K562 (cell line): Measurements from ENCODE around the gene DCAF10. TPM values are rescaled to one million over a fixed set of nuclear protein-coding genes. Genes with fewer than 3 reads are reported as not detected.

ENCODE experiments used
- ARID2 ChIP-seq: fragments of 450-650 bp; IDR thresholded peaks from 2 replicates; pipeline ENCODE4 v1.6.1; 2017; ENCODE audit warnings: antibody characterized with exemption, mild to moderate bottlenecking
- CREB1 ChIP-seq, 2 experiments: sonication (generic) in 1 of 2; formaldehyde crosslinking in 1 of 2; IDR thresholded peaks; 2 replicates each; pipeline versions ENCODE4 v1.6.1 to v1.8.0; 2012 to 2022; ENCODE audit warnings: inconsistent platforms in 1 of 2, mild to moderate bottlenecking in 1 of 2, missing genetic modification reagents in 1 of 2, moderate library complexity in 1 of 2
- EP300 ChIP-seq: IDR thresholded peaks from 2 replicates; pipeline ENCODE4 v1.6.1; 2012; ENCODE audit warnings: low read length, improper control_type of control experiment
- FOXK2 ChIP-seq, 2 experiments: fragments of 450-650 bp; IDR thresholded peaks in 1 of 2; conservative IDR thresholded peaks in 1 of 2; 2 replicates each; pipeline ENCODE4 v1.6.1; 2016; ENCODE audit warnings: low read depth in 2 of 2, mild to moderate bottlenecking in 1 of 2
- GTF2A2 ChIP-seq: IDR thresholded peaks from 2 replicates; pipeline ENCODE4 v1.6.1; 2016; ENCODE audit warnings: mild to moderate bottlenecking, missing genetic modification characterization, missing compliant biosample characterization
- NEUROD1 ChIP-seq: fragments of 150-350 bp; IDR thresholded peaks from 2 replicates; pipeline ENCODE4 v1.6.1; 2014; ENCODE audit warnings: borderline replicate concordance, low read length, low read depth; ENCODE audit not compliant: partially characterized antibody
- RCOR1 ChIP-seq, 2 experiments: IDR thresholded peaks; 2 replicates each; pipeline ENCODE4 v1.6.1; 2012; ENCODE audit warnings: low read depth in 2 of 2, low read length in 2 of 2, borderline replicate concordance in 1 of 2, improper control_type of control experiment in 1 of 2
- RNF2 ChIP-seq: sonication (generic); IDR thresholded peaks from 2 replicates; pipeline ENCODE4 v1.6.1; 2016
- SMARCC2 ChIP-seq: fragments of 450-650 bp; IDR thresholded peaks from 2 replicates; pipeline ENCODE4 v1.6.1; 2017; ENCODE audit warnings: antibody characterized with exemption, moderate library complexity, mild to moderate bottlenecking, low read depth
- VEZF1 ChIP-seq: fragments of 200-800 bp; sonication (Bioruptor generic); IDR thresholded peaks from 2 replicates; pipeline ENCODE4 v1.6.1; 2017; ENCODE audit warnings: missing genetic modification characterization, missing compliant biosample characterization
- ZNF140 ChIP-seq: fragments of 250-450 bp; sonication (Bioruptor Pico); IDR thresholded peaks from 2 replicates; pipeline ENCODE4 v1.8.0; 2021; ENCODE audit warnings: moderate library complexity, mild to moderate bottlenecking, inconsistent platforms
- ZNF444 ChIP-seq: fragments of 250-450 bp; sonication (Bioruptor Pico); IDR thresholded peaks from 2 replicates; pipeline ENCODE4 v1.4.0; 2020; ENCODE audit warnings: mild to moderate bottlenecking, moderate library complexity
- ZNF583 ChIP-seq: fragments of 250-450 bp; sonication (Bioruptor Pico); IDR thresholded peaks from 2 replicates; pipeline ENCODE4 v1.4.0; 2020
- polyA plus RNA-seq, 8 experiments: library from polyadenylated mRNA; depleted of rRNA in 4 of 8; stranded (reverse) in 5 of 8; unstranded in 3 of 8; fragments of >200 nt; fragmentation: Nextera tagmentation in 2 of 8; fragmentation: Illumina TruSeq in 1 of 8; extraction: Ambion mirVana in 2 of 8; extraction: Trizol in 1 of 8; gene quantifications; 2 replicates each; pipeline versions ENCODE4 v1.2.1 to v1.2.3, GENCODE V29; 2011 to 2014; ENCODE audit warnings: inconsistent platforms in 1 of 8, missing spikeins in 1 of 8
- total RNA-seq, 7 experiments: library from RNA; depleted of rRNA in 6 of 7; stranded (reverse); fragments of >200 nt in 6 of 7; fragmentation: Illumina TruSeq in 2 of 7; extraction: Trizol in 2 of 7; gene quantifications; 2 replicates each; pipeline versions ENCODE4 v1.2.1 to v1.2.3, GENCODE V29; 2011 to 2021; ENCODE audit warnings: low replicate concordance in 1 of 7
- TF ChIP-seq, protein P1 (sequence below), 2 experiments: fragments of 450-650 bp in 1 of 2; sonication (generic) in 1 of 2; formaldehyde crosslinking in 1 of 2; IDR thresholded peaks; 2 replicates each; pipeline versions ENCODE4 v1.7.1 to v1.9.0; 2016 to 2022; ENCODE audit warnings: inconsistent platforms in 1 of 2, mild to moderate bottlenecking in 1 of 2, missing genetic modification reagents in 1 of 2

Gene DCAF10
- total and polyA plus RNA-seq, 9 of the 15 experiments (the other 6 are each of a cell fraction or from before 2014, with no cell fraction given): 6.8 to 40.1 (median 16.9) TPM

GRCh38 chr9:37840560-37841194, 40.1 kb downstream of the DCAF10 start (continued):
- no peak for TF ChIP-seq RNF2
- TF ChIP-seq GTF2A2: no peak
- no peak for TF ChIP-seq CREB1 (IDR thresholded peaks at IDR 0.05)
- no peak for TF ChIP-seq CREB1 (CRISPR knock-in tag; IDR thresholded peaks at IDR 0.05)
- TF ChIP-seq RCOR1 (IDR thresholded peaks at IDR 0.05; ENCODE audit: borderline replicate concordance in 1 of 2, low read depth in 2 of 2, low read length in 2 of 2): 0 out of 4 replicates have a peak, but pooled peaks of 1 of the 2 experiments have one; percentile 17
- no peak for TF ChIP-seq ZNF583
- TF ChIP-seq ZNF140 (CRISPR knock-in tag): no peak
- peak in 1 of 2 experiments; percentile 32; a peak in 1 of 4 replicates for TF ChIP-seq FOXK2 (conservative IDR thresholded peaks at IDR 0.05 in 1 of 2, IDR thresholded peaks at IDR 0.05 in 1 of 2; ENCODE audit: low read depth in 2 of 2)
- TF ChIP-seq, protein P1, sequence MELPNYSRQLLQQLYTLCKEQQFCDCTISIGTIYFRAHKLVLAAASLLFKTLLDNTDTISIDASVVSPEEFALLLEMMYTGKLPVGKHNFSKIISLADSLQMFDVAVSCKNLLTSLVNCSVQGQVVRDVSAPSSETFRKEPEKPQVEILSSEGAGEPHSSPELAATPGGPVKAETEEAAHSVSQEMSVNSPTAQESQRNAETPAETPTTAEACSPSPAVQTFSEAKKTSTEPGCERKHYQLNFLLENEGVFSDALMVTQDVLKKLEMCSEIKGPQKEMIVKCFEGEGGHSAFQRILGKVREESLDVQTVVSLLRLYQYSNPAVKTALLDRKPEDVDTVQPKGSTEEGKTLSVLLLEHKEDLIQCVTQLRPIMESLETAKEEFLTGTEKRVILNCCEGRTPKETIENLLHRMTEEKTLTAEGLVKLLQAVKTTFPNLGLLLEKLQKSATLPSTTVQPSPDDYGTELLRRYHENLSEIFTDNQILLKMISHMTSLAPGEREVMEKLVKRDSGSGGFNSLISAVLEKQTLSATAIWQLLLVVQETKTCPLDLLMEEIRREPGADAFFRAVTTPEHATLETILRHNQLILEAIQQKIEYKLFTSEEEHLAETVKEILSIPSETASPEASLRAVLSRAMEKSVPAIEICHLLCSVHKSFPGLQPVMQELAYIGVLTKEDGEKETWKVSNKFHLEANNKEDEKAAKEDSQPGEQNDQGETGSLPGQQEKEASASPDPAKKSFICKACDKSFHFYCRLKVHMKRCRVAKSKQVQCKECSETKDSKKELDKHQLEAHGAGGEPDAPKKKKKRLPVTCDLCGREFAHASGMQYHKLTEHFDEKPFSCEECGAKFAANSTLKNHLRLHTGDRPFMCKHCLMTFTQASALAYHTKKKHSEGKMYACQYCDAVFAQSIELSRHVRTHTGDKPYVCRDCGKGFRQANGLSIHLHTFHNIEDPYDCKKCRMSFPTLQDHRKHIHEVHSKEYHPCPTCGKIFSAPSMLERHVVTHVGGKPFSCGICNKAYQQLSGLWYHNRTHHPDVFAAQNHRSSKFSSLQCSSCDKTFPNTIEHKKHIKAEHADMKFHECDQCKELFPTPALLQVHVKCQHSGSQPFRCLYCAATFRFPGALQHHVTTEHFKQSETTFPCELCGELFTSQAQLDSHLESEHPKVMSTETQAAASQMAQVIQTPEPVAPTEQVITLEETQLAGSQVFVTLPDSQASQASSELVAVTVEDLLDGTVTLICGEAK (IDR thresholded peaks at IDR 0.05): 0 out of 2 replicates have a peak, but pooled peaks have one; percentile 12
- TF ChIP-seq, protein P1 (CRISPR knock-in tag; IDR thresholded peaks at IDR 0.05): no peak
- no peak for TF ChIP-seq ARID2
- TF ChIP-seq VEZF1 (CRISPR knock-in tag): peak; percentile 29; the same call in 1 of the 2 replicates
- TF ChIP-seq EP300: peak; percentile 70
- TF ChIP-seq SMARCC2: peak; percentile 97
- TF ChIP-seq NEUROD1: peak; percentile 92
- TF ChIP-seq ZNF444 (CRISPR knock-in tag): no peak
